BLaER1 treated with 17β-estradiol and CSF1 and Interleukin-3, amounts not matched to agents 10 nM and 100 nM (cell line): ENCODE data around the gene BTN3A1.

Source experiments
- H3K27ac ChIP-seq, 11 experiments: shearing (Covaris generic); formaldehyde crosslinking; 2 replicates each; pipeline ENCODE4 v1.8.1; 2022
- H3K27me3 ChIP-seq, 11 experiments: shearing (Covaris generic); formaldehyde crosslinking; 2 replicates each; pipeline ENCODE4 v1.8.1; 2022
- H3K36me3 ChIP-seq, 11 experiments: shearing (Covaris generic); formaldehyde crosslinking; 2 replicates each; pipeline ENCODE4 v1.8.1; 2022
- H3K4me1 ChIP-seq, 10 experiments: shearing (Covaris generic); formaldehyde crosslinking; 2 replicates each; pipeline ENCODE4 v1.8.1; 2022
- H3K4me2 ChIP-seq, 11 experiments: shearing (Covaris generic); formaldehyde crosslinking; 2 replicates each; pipeline ENCODE4 v1.8.1; 2022
- H3K4me3 ChIP-seq, 10 experiments: shearing (Covaris generic); formaldehyde crosslinking; 2 replicates each; pipeline ENCODE4 v1.8.1; 2022
- H3K9ac ChIP-seq, 11 experiments: shearing (Covaris generic); formaldehyde crosslinking; 2 replicates each; pipeline ENCODE4 v1.8.1; 2022
- H3K9me3 ChIP-seq, 11 experiments: shearing (Covaris generic); formaldehyde crosslinking; replicated peaks in 1 of 11; 2 replicates each; pipeline ENCODE4 v1.8.1; 2022
- H4K20me1 ChIP-seq, 11 experiments: shearing (Covaris generic); formaldehyde crosslinking; 2 replicates each; pipeline ENCODE4 v1.8.1; 2022
- Cebpa-rat ChIP-seq, 11 experiments: shearing (Covaris generic); IDR thresholded peaks; 2 replicates each; pipeline ENCODE4 v1.8.1; 2022

The BTN3A1 gene

GRCh38 chr6:26387565-26387964 is 14.5 kb upstream of the BTN3A1 start:
- no peak overlapping the region for H3K27ac ChIP-seq
- no peak overlapping the region for H3K4me2 ChIP-seq
- TF ChIP-seq Cebpa-rat (IDR thresholded peaks at IDR 0.05), result no peak
- no peak overlapping the region for H3K4me3 ChIP-seq
- no peaks in the 10 kb centered on the region for H3K27me3 ChIP-seq
- peaks cover 40 to 73% (median 57%) of the 10 kb centered on the region in 10 experiments for H3K4me1 ChIP-seq
- H3K36me3 ChIP-seq, result peaks cover 13 to 54% (median 41%) of the 10 kb centered on the region in 11 experiments; a peak in 20 of 22 replicates
- no peaks in the 10 kb centered on the region for H4K20me1 ChIP-seq
- H3K9ac ChIP-seq, result no peak overlapping the region
- no peaks in the 10 kb centered on the region for H3K9me3 ChIP-seq

- Histone ChIP-seq H3K4me1 (peaks cover 41 to 76% (median 59%) of the 10 kb centered on the region in 10 experiments), H3K4me2 (peak overlapping the region in 2 of 11 experiments; percentile 50 to 53; a peak in 1 of 22 replicates), H3K27me3 (no peaks in the 10 kb centered on the region), H3K4me3 (no peak overlapping the region), H3K27ac (0 out of 22 replicates have a peak overlapping the region, but pooled peaks of 1 of the 11 experiments have one; percentile 8), H3K9me3 (no peaks in the 10 kb centered on the region), H3K9ac (no peak overlapping the region), H4K20me1 (no peaks in the 10 kb centered on the region; a peak in 1 of 22 replicates), H3K36me3 (peaks cover 13 to 58% (median 41%) of the 10 kb centered on the region in 11 experiments; a peak in 20 of 22 replicates)
- TF ChIP-seq Cebpa-rat (IDR thresholded peaks at IDR 0.05), result no peak
These were observed 14.1 kb upstream of the BTN3A1 start for GRCh38 chr6:26388014-26388413.

- H3K9ac ChIP-seq, result no peak overlapping the region
- no peak for TF ChIP-seq Cebpa-rat (IDR thresholded peaks at IDR 0.05)
These were observed 13.6 kb upstream of the BTN3A1 start for GRCh38 chr6:26388441-26388840.

GRCh38 chr6:26389349-26389894 is 12.7 kb upstream of the BTN3A1 start:
- Histone ChIP-seq H3K4me3 (no peak overlapping the region), H3K27me3 (no peaks in the 10 kb centered on the region), H3K9me3 (no peaks in the 10 kb centered on the region), H3K27ac (peak overlapping the region in 9 of 11 experiments; percentile 1 to 64 (median 52); a peak in 14 of 22 replicates), H4K20me1 (no peaks in the 10 kb centered on the region; a peak in 1 of 22 replicates), H3K4me1 (peaks cover 31 to 72% (median 54%) of the 10 kb centered on the region in 10 experiments), H3K4me2 (peak overlapping the region; percentile 14 to 74 (median 48); a peak in 20 of 22 replicates), H3K9ac (no peak overlapping the region; a peak in 1 of 22 replicates), H3K36me3 (peaks cover 13 to 62% (median 45%) of the 10 kb centered on the region in 11 experiments; a peak in 20 of 22 replicates)
- peak in 6 of 11 experiments; percentile 14 to 74 (median 44); a peak in 8 of 22 replicates for TF ChIP-seq Cebpa-rat (IDR thresholded peaks at IDR 0.05)

More at GRCh38 chr6:26388441-26388840, 13.6 kb upstream of the BTN3A1 start:
- Histone ChIP-seq H4K20me1 (no peaks in the 10 kb centered on the region; a peak in 1 of 22 replicates), H3K9me3 (no peaks in the 10 kb centered on the region), H3K4me2 (peak overlapping the region in 9 of 11 experiments; percentile 13 to 74 (median 50); a peak in 13 of 22 replicates), H3K4me1 (peaks cover 41 to 79% (median 62%) of the 10 kb centered on the region in 10 experiments), H3K4me3 (no peak overlapping the region), H3K36me3 (peaks cover 13 to 62% (median 41%) of the 10 kb centered on the region in 11 experiments; a peak in 20 of 22 replicates), H3K27me3 (no peaks in the 10 kb centered on the region), H3K27ac (0 out of 22 replicates have a peak overlapping the region, but pooled peaks of 1 of the 11 experiments have one; percentile 8)

- Histone ChIP-seq H3K27ac (no peak overlapping the region), H3K4me1 (peaks cover 20 to 61% (median 43%) of the 10 kb centered on the region in 10 experiments), H3K9ac (no peak overlapping the region), H3K9me3 (no peaks in the 10 kb centered on the region), H3K27me3 (no peaks in the 10 kb centered on the region), H3K4me3 (no peak overlapping the region), H3K4me2 (peak overlapping the region in 5 of 11 experiments; percentile 14 to 74 (median 53); a peak in 6 of 22 replicates), H3K36me3 (peaks cover 13 to 60% (median 45%) of the 10 kb centered on the region in 11 experiments; a peak in 20 of 22 replicates), H4K20me1 (no peaks in the 10 kb centered on the region; a peak in 1 of 22 replicates)
- TF ChIP-seq Cebpa-rat (IDR thresholded peaks at IDR 0.05), result peak in 1 of 11 experiments; percentile 13; a peak in 1 of 22 replicates
These were observed 11.5 kb upstream of the BTN3A1 start for GRCh38 chr6:26390531-26390930.

- no peaks in the 10 kb centered on the region; a peak in 1 of 22 replicates for H4K20me1 ChIP-seq
- no peaks in the 10 kb centered on the region for H3K27me3 ChIP-seq
- peaks cover 13 to 52% (median 41%) of the 10 kb centered on the region in 11 experiments; a peak in 20 of 22 replicates for H3K36me3 ChIP-seq
- peak overlapping the region in 7 of 11 experiments; percentile 24 to 65 (median 47); a peak in 13 of 22 replicates for H3K4me2 ChIP-seq
- no peak for TF ChIP-seq Cebpa-rat (IDR thresholded peaks at IDR 0.05)
- H3K4me1 ChIP-seq, result peaks cover 20 to 54% (median 38%) of the 10 kb centered on the region in 10 experiments
- no peak overlapping the region for H3K9ac ChIP-seq
- peak overlapping the region in 1 of 11 experiments; percentile 2; a peak in 1 of 22 replicates for H3K27ac ChIP-seq
- no peak overlapping the region for H3K4me3 ChIP-seq
- H3K9me3 ChIP-seq, result no peaks in the 10 kb centered on the region
These were observed 9.0 kb upstream of the BTN3A1 start for GRCh38 chr6:26392932-26393636.

GRCh38 chr6:26394289-26394688 is 7.8 kb upstream of the BTN3A1 start:
- Histone ChIP-seq H3K36me3 (peaks cover 13 to 40% (median 30%) of the 10 kb centered on the region in 11 experiments; a peak in 20 of 22 replicates), H3K4me2 (no peak overlapping the region), H4K20me1 (no peaks in the 10 kb centered on the region; a peak in 1 of 22 replicates), H3K27ac (no peak overlapping the region), H3K4me1 (peaks cover 14 to 41% (median 31%) of the 10 kb centered on the region in 10 experiments), H3K4me3 (no peak overlapping the region), H3K9ac (no peak overlapping the region), H3K27me3 (no peaks in the 10 kb centered on the region), H3K9me3 (no peaks in the 10 kb centered on the region)
- TF ChIP-seq Cebpa-rat (IDR thresholded peaks at IDR 0.05), result no peak

- Histone ChIP-seq H3K27me3 (no peaks in the 10 kb centered on the region), H3K9ac (no peak overlapping the region), H3K9me3 (no peaks in the 10 kb centered on the region), H3K36me3 (0 out of 22 replicates have a peak, but pooled peaks cover 0 to 7% (median 0%) of the 10 kb centered on the region in 11 experiments), H3K4me1 (peaks cover 24 to 31% (median 28%) of the 10 kb centered on the region in 10 experiments), H3K27ac (no peak overlapping the region), H3K4me2 (no peak overlapping the region), H4K20me1 (no peaks in the 10 kb centered on the region), H3K4me3 (no peak overlapping the region)
- TF ChIP-seq Cebpa-rat (IDR thresholded peaks at IDR 0.05), result no peak
These were observed 3.5 kb upstream of the BTN3A1 start for GRCh38 chr6:26398555-26398954.

GRCh38 chr6:26400626-26401025 is 1.4 kb upstream of the BTN3A1 start:
- Histone ChIP-seq H3K27ac (no peak overlapping the region), H3K9ac (no peak overlapping the region), H3K27me3 (no peaks in the 10 kb centered on the region), H3K4me3 (no peak overlapping the region), H3K4me2 (peak overlapping the region; percentile 39 to 94 (median 82); a peak in 19 of 22 replicates), H3K4me1 (peaks cover 38 to 45% (median 43%) of the 10 kb centered on the region in 10 experiments), H3K9me3 (no peaks in the 10 kb centered on the region), H3K36me3 (peaks cover 0 to 11% (median 8%) of the 10 kb centered on the region in 11 experiments; a peak in 11 of 22 replicates), H4K20me1 (no peaks in the 10 kb centered on the region)
- no peak for TF ChIP-seq Cebpa-rat (IDR thresholded peaks at IDR 0.05)
